AG04450 (cell line): ENCODE data around the gene CSRNP2. TPM values are rescaled to one million over a fixed set of nuclear protein-coding genes. Genes with fewer than 3 reads are reported as not detected.

ENCODE experiments used
- CTCF ChIA-PET: fragments of 300-600, 350-600 bp; formaldehyde crosslinking; extraction: SDS; loops from one replicate; lab custom pipeline; 2022; ENCODE audit warnings: antibody characterized with exemption, inconsistent platforms; lab: Charles Lee
- POLR2A ChIA-PET: fragments of 350-600 bp; formaldehyde crosslinking; extraction: SDS; loops from one replicate; lab custom pipeline; 2021; ENCODE audit warnings: antibody characterized with exemption, inconsistent platforms; lab: Yijun Ruan, JAX
- DNase-seq: peaks from one replicate; pipeline ENCODE4 v3.0.0-alpha.2; 2011; ENCODE audit warnings: low read depth, low spot score
- H3K27ac ChIP-seq: one replicate; pipeline ENCODE4 v1.5.1; 2012; ENCODE audit warnings: low read depth, low read length, control low read depth
- H3K27me3 ChIP-seq: one replicate; pipeline ENCODE4 v1.6.0; 2012; ENCODE audit warnings: low read length; ENCODE audit not compliant: control insufficient read depth, insufficient read depth
- H3K4me3 ChIP-seq: 2 replicates; pipeline ENCODE4 v1.5.1; 2011; ENCODE audit warnings: mild to moderate bottlenecking, low read depth, low read length, control low read depth
- H3K9me3 ChIP-seq: 2 replicates; pipeline ENCODE4 v1.5.1; 2012; ENCODE audit warnings: low read length; ENCODE audit not compliant: control insufficient read depth, insufficient read depth
- CTCF ChIP-seq: IDR thresholded peaks from 2 replicates; pipeline ENCODE4 v1.5.1; 2011; ENCODE audit warnings: low read depth, low read length, control low read depth, inconsistent platforms
- polyA plus RNA-seq: library from polyadenylated mRNA; depleted of rRNA; stranded (reverse); fragments of >200 nt; gene quantifications from 2 replicates; pipeline ENCODE4 v1.2.3, GENCODE V29; 2011

Gene CSRNP2
- polyA plus RNA-seq, 1 experiment, result 29.9 TPM

- H3K9me3 ChIP-seq, result no peaks in the 10 kb centered on the region
- peak; percentile 24 for DNase-seq
- peak overlapping the region; percentile 3 for H3K27ac ChIP-seq
- ChIA-PET CTCF (no interaction called here), POLR2A (interaction anchor here (0.6 to 3.5 kb wide), 4 partner anchors 10 to 146 kb away, joined by 3 to 20 read pairs (median 4); partner anchors contain the start of genes CSRNP2 and POU6F1)
- TF ChIP-seq CTCF, result no peak
- no peaks in the 10 kb centered on the region for H3K27me3 ChIP-seq
- H3K4me3 ChIP-seq, result no peak overlapping the region
Measured at GRCh38 chr12:51071663-51072062, 11.7 kb downstream of the CSRNP2 start.

- Histone ChIP-seq H3K27ac (peak overlapping the region; percentile 57), H3K27me3 (no peaks in the 10 kb centered on the region), H3K4me3 (no peak overlapping the region), H3K9me3 (no peaks in the 10 kb centered on the region)
- ChIA-PET POLR2A (interaction anchor here (3.5 kb wide), 1 partner anchor 13 kb away, joined by 20 read pairs; the partner anchor contains the start of gene CSRNP2), CTCF (interaction anchor here (0.6 kb wide), 1 partner anchor 1104 kb away, joined by 5 read pairs; no protein-coding TSS in a partner anchor)
- no peak for TF ChIP-seq CTCF
- no peak for DNase-seq
Measured at GRCh38 chr12:51070004-51070403, 13.4 kb downstream of the CSRNP2 start.

GRCh38 chr12:51067771-51068170 lies 15.6 kb downstream of the CSRNP2 start:
- ChIA-PET CTCF (no interaction called here), POLR2A (interaction anchor here (1.2 kb wide), 1 partner anchor 15 kb away, joined by 4 read pairs; the partner anchor contains the start of gene CSRNP2)
- Histone ChIP-seq H3K4me3 (no peak overlapping the region), H3K9me3 (no peaks in the 10 kb centered on the region), H3K27me3 (no peaks in the 10 kb centered on the region), H3K27ac (no peak overlapping the region)
- no peak for TF ChIP-seq CTCF
- DNase-seq, result no peak

- H3K27me3 ChIP-seq, result no peaks in the 10 kb centered on the region
- DNase-seq, result no peak
- H3K9me3 ChIP-seq, result no peaks in the 10 kb centered on the region
- ChIA-PET POLR2A (interaction anchor here (0.6 kb wide), 1 partner anchor 211 kb away, joined by 3 read pairs; no protein-coding TSS in a partner anchor), CTCF (interaction anchor here (1.2 to 1.5 kb wide), 2 partner anchors 16 to 273 kb away, joined by 3 to 4 read pairs; no protein-coding TSS in a partner anchor)
- no peak for TF ChIP-seq CTCF
- H3K4me3 ChIP-seq, result no peak overlapping the region
- H3K27ac ChIP-seq, result no peak overlapping the region
Measured at GRCh38 chr12:51067229-51067628, 16.2 kb downstream of the CSRNP2 start.

GRCh38 chr12:51065530-51065929 lies 17.9 kb downstream of the CSRNP2 start:
- DNase-seq, result no peak
- POLR2A ChIA-PET, result interaction anchor here (0.7 kb wide), 1 partner anchor 14 kb away, joined by 6 read pairs; no protein-coding TSS in a partner anchor
- no peak for TF ChIP-seq CTCF
- H3K27me3 ChIP-seq, result no peaks in the 10 kb centered on the region
- no peaks in the 10 kb centered on the region for H3K9me3 ChIP-seq
- H3K4me3 ChIP-seq, result no peak overlapping the region
- no peak overlapping the region for H3K27ac ChIP-seq
- CTCF ChIA-PET, result no interaction called here
